ENCODE data around the gene HIPK4. TPM values are rescaled to one million over a fixed set of nuclear protein-coding genes. Genes with fewer than 3 reads are reported as not detected.

The HIPK4 gene
- total and polyA plus RNA-seq, 2 donors from 2014 or later = 0.09 TPM; not detected in 1

GRCh38 chr19:40392894-40393517, 3.0 kb upstream of the HIPK4 start:
- intact Hi-C loops (cut with DNase I) = no loop called here
- TF ChIP-seq CTCF (IDR thresholded peaks at IDR 0.05; ENCODE audit: borderline replicate concordance, extremely low read depth, insufficient read depth) = no peak
- Histone ChIP-seq H3K27ac (ENCODE audit: low read depth in 2 of 2, low read length in 2 of 2) (no peak overlapping the region), H3K9me3 (ENCODE audit: control insufficient read depth in 2 of 3, insufficient read depth in 1 of 3, low read length in 3 of 3) (no peaks in the 10 kb centered on the region), H3K9ac (ENCODE audit: low read length in 3 of 3) (no peak overlapping the region), H3K27me3 (ENCODE audit: control insufficient read depth, insufficient read depth, low read length) (no peaks in the 10 kb centered on the region), H3K4me1 (ENCODE audit: control insufficient read depth in 2 of 3, insufficient read depth in 2 of 3, low read depth in 1 of 3, low read length in 3 of 3) (no peaks in the 10 kb centered on the region), H3K36me3 (ENCODE audit: control insufficient read depth in 2 of 3, insufficient read depth in 3 of 3, low read length in 3 of 3) (no peaks in the 10 kb centered on the region), H3K4me3 (ENCODE audit: low read length in 3 of 3) (no peak overlapping the region)
- FAIRE-seq = no peak
- peak in 1 of 5 donors; percentile 30 for DNase-seq

- FAIRE-seq (no peak), DNase-seq (no peak)
- H3K9me3 ChIP-seq (ENCODE audit: control insufficient read depth in 2 of 3, insufficient read depth in 1 of 3, low read length in 3 of 3) = no peaks in the 10 kb centered on the region
- no peak overlapping the region for H3K4me3 ChIP-seq (ENCODE audit: low read length in 3 of 3)
- no peak overlapping the region for H3K9ac ChIP-seq (ENCODE audit: low read length in 3 of 3)
- no peak overlapping the region for H3K27ac ChIP-seq (ENCODE audit: low read depth in 2 of 2, low read length in 2 of 2)
- H3K27me3 ChIP-seq (ENCODE audit: control insufficient read depth, insufficient read depth, low read length) = no peaks in the 10 kb centered on the region
- no peaks in the 10 kb centered on the region for H3K36me3 ChIP-seq (ENCODE audit: control insufficient read depth in 2 of 3, insufficient read depth in 3 of 3, low read length in 3 of 3)
- no peak for TF ChIP-seq CTCF (IDR thresholded peaks at IDR 0.05; ENCODE audit: borderline replicate concordance, extremely low read depth, insufficient read depth)
- intact Hi-C loops (cut with DNase I) = no loop called here
- no peaks in the 10 kb centered on the region for H3K4me1 ChIP-seq (ENCODE audit: control insufficient read depth in 2 of 3, insufficient read depth in 2 of 3, low read depth in 1 of 3, low read length in 3 of 3)
Observed at GRCh38 chr19:40392123-40392522, 2.1 kb upstream of the HIPK4 start.

GRCh38 chr19:40389404-40390083, 437 bp downstream of the HIPK4 start:
- Histone ChIP-seq H3K4me3 (ENCODE audit: low read length in 3 of 3) (no peak overlapping the region), H3K27me3 (ENCODE audit: control insufficient read depth, insufficient read depth, low read length) (no peaks in the 10 kb centered on the region), H3K9ac (ENCODE audit: low read length in 3 of 3) (no peak overlapping the region), H3K4me1 (ENCODE audit: control insufficient read depth in 2 of 3, insufficient read depth in 2 of 3, low read depth in 1 of 3, low read length in 3 of 3) (no peaks in the 10 kb centered on the region), H3K27ac (ENCODE audit: low read depth in 2 of 2, low read length in 2 of 2) (no peak overlapping the region), H3K9me3 (ENCODE audit: control insufficient read depth in 2 of 3, insufficient read depth in 1 of 3, low read length in 3 of 3) (no peaks in the 10 kb centered on the region), H3K36me3 (ENCODE audit: control insufficient read depth in 2 of 3, insufficient read depth in 3 of 3, low read length in 3 of 3) (no peaks in the 10 kb centered on the region)
- intact Hi-C loops (cut with DNase I) = no loop called here
- no peak for DNase-seq
- FAIRE-seq = no peak
- no peak for TF ChIP-seq CTCF (IDR thresholded peaks at IDR 0.05; ENCODE audit: borderline replicate concordance, extremely low read depth, insufficient read depth)

Data from kidney (tissue), 14 donors.